NCI-H1417 (cell line): ENCODE results near the gene SLC39A10.
"Not testable (repeated sequence)": the region's sequence is repeated elsewhere in the genome, so short reads cannot be mapped to it uniquely, and the experiment has no call there.

Source experiments
- DNase-seq, 3 experiments: peaks; one replicate each; lab custom pipeline; 2025; lab: John Stamatoyannopoulos, UW

The SLC39A10 gene

GRCh38 chr2:195656859-195657633, at the start of gene SLC39A10:
Gene SLC39A10 (plus strand): TSS chr2:195657226. CDS start chr2:195680043, 22,817 bp downstream.
- DNase-seq: peak; percentile 96 to 99 (median 97)

- no peak for DNase-seq
Observed at GRCh38 chr2:195608768-195609454, 48.1 kb upstream of the SLC39A10 start.

GRCh38 chr2:195610717-195611116, 46.3 kb upstream of the SLC39A10 start:
- no peak for DNase-seq

- no peak for DNase-seq
Observed at GRCh38 chr2:195612611-195613495, 44.2 kb upstream of the SLC39A10 start.

GRCh38 chr2:195613922-195614321, 43.1 kb upstream of the SLC39A10 start:
- no peak for DNase-seq

- DNase-seq: no peak
Observed at GRCh38 chr2:195619590-195619989, 37.4 kb upstream of the SLC39A10 start.

GRCh38 chr2:195620501-195620900, 36.5 kb upstream of the SLC39A10 start:
- DNase-seq: no peak

- DNase-seq: no peak
Observed at GRCh38 chr2:195622966-195623365, 34.1 kb upstream of the SLC39A10 start.

- DNase-seq: no peak
Observed at GRCh38 chr2:195626507-195626906, 30.5 kb upstream of the SLC39A10 start.

- no peak for DNase-seq
Observed at GRCh38 chr2:195628666-195629065, 28.4 kb upstream of the SLC39A10 start.

GRCh38 chr2:195632856-195633572, 24.0 kb upstream of the SLC39A10 start:
- DNase-seq: no peak

GRCh38 chr2:195633573-195633870, 23.5 kb upstream of the SLC39A10 start:
- DNase-seq: no peak

GRCh38 chr2:195633974-195634373, 23.1 kb upstream of the SLC39A10 start:
- no peak for DNase-seq

GRCh38 chr2:195636890-195637289, 20.1 kb upstream of the SLC39A10 start:
- DNase-seq: no peak

- DNase-seq: no peak
Observed at GRCh38 chr2:195638750-195639149, 18.3 kb upstream of the SLC39A10 start.

GRCh38 chr2:195639238-195639858, 17.7 kb upstream of the SLC39A10 start:
- DNase-seq: no peak

- no peak for DNase-seq
Observed at GRCh38 chr2:195639959-195640358, 17.1 kb upstream of the SLC39A10 start.

GRCh38 chr2:195642027-195642678, 14.9 kb upstream of the SLC39A10 start:
- DNase-seq: no peak

GRCh38 chr2:195642679-195643068, 14.4 kb upstream of the SLC39A10 start:
- peak in 1 of 3 experiments; percentile 12 for DNase-seq

- not testable (repeated sequence) for DNase-seq
Observed at GRCh38 chr2:195644708-195645107, 12.3 kb upstream of the SLC39A10 start.

GRCh38 chr2:195645413-195645812, 11.6 kb upstream of the SLC39A10 start:
- DNase-seq: no peak
